HepG2 (cell line): Measurements from ENCODE around the gene SMCHD1. TPM values are rescaled to one million over a fixed set of nuclear protein-coding genes. Genes with fewer than 3 reads are reported as not detected.

Source experiments
- ATAC-seq: fragments of 200-7000 bp; cut with Tn5 transposase; 3 replicates; pipeline ENCODE4 v1.9.1; 2020; ENCODE audit warnings: mild to moderate bottlenecking, moderate library complexity
- BruUV-seq: library from RNA; stranded (reverse); fragments of 400-500 nt; replicated peaks from 2 replicates; lab custom pipeline; 2021; lab: Mats Ljungman, UMichigan
- CTCF ChIA-PET: fragments of 300-600 bp; formaldehyde crosslinking; extraction: SDS; loops from one replicate; lab custom pipeline; 2021; ENCODE audit warnings: low total read pairs, inconsistent platforms, low intra/inter-chr PET ratio; lab: Yijun Ruan, JAX
- POLR2A ChIA-PET: fragments of 350-600 bp; sonication (Branson Sonifier 250); formaldehyde crosslinking; loops from one replicate; lab custom pipeline; 2020; ENCODE audit warnings: antibody characterized with exemption, inconsistent platforms; lab: Yijun Ruan, JAX
- DNase-seq: peaks from one replicate; pipeline ENCODE4 v3.0.0-alpha.2; 2015; ENCODE audit warnings: low spot score
- FAIRE-seq: peaks from 3 replicates; lab custom pipeline; 2011; peaks lifted over from hg19 to GRCh38; lab: Jason Lieb, UNC
- H2AFZ ChIP-seq: one replicate; pipeline ENCODE4 v1.6.1; 2011; ENCODE audit warnings: low read length, inconsistent platforms
- H3K27ac ChIP-seq: fragments of 300-600 bp; 3 replicates; pipeline ENCODE4 v1.8.0; 2011; ENCODE audit warnings: mixed run types, mild to moderate bottlenecking, mixed read lengths, low read length, inconsistent platforms; ENCODE audit not compliant: insufficient read depth; ENCODE audit errors: extremely low read length
- H3K27me3 ChIP-seq, 2 experiments: fragments of 200-600 bp in 1 of 2; 2 replicates in 1 of 2; 3 replicates in 1 of 2; pipeline versions ENCODE4 v1.6.0 to v1.8.0; 2011; ENCODE audit warnings: low read length in 2 of 2, mild to moderate bottlenecking in 2 of 2, moderate library complexity in 2 of 2, inconsistent platforms in 1 of 2; ENCODE audit not compliant: insufficient read depth in 2 of 2, control insufficient read depth in 1 of 2
- H3K36me3 ChIP-seq, 2 experiments: fragments of 200-600 bp in 1 of 2; replicated peaks in 1 of 2; 2 replicates in 1 of 2; 3 replicates in 1 of 2; pipeline versions ENCODE4 v1.5.1 to v1.8.0; 2011; ENCODE audit warnings: low read length in 2 of 2, inconsistent platforms in 1 of 2; ENCODE audit not compliant: insufficient read depth in 2 of 2, control insufficient read depth in 1 of 2
- H3K4me1 ChIP-seq: 2 replicates; pipeline ENCODE4 v1.5.1; 2012; ENCODE audit warnings: low read length, inconsistent platforms; ENCODE audit not compliant: insufficient read depth
- H3K4me2 ChIP-seq: 2 replicates; pipeline ENCODE4 v1.6.0; 2011; ENCODE audit warnings: low read depth, low read length, inconsistent platforms
- H3K4me3 ChIP-seq, 3 experiments: fragments of 200-600 bp in 1 of 3; sonication (generic), shearing (Covaris generic) in 1 of 3; replicated peaks in 1 of 3; 2 replicates each; pipeline ENCODE4 v1.5.1; 2011 to 2016; ENCODE audit warnings: low read length in 3 of 3, inconsistent platforms in 2 of 3, low read depth in 2 of 3, mild to moderate bottlenecking in 2 of 3, control low read depth in 1 of 3, mixed read lengths in 1 of 3; ENCODE audit not compliant: insufficient read depth in 1 of 3
- H3K79me2 ChIP-seq: one replicate; pipeline ENCODE4 v1.6.1; 2011; ENCODE audit warnings: low read length, inconsistent platforms; ENCODE audit not compliant: insufficient read depth
- H3K9ac ChIP-seq: 2 replicates; pipeline ENCODE4 v1.6.0; 2011; ENCODE audit warnings: mild to moderate bottlenecking, low read depth, low read length, inconsistent platforms; ENCODE audit not compliant: insufficient read depth
- H3K9me3 ChIP-seq: 2 replicates; pipeline ENCODE4 v1.5.1; 2012; ENCODE audit warnings: mild to moderate bottlenecking, low read length
- H4K20me1 ChIP-seq: 2 replicates; pipeline ENCODE4 v1.6.0; 2011; ENCODE audit warnings: inconsistent platforms, mild to moderate bottlenecking, low read length, moderate library complexity; ENCODE audit not compliant: insufficient read depth
- ARHGAP35 ChIP-seq: sonication (generic); formaldehyde crosslinking; IDR thresholded peaks from 2 replicates; pipeline ENCODE4 v1.9.0; 2022; ENCODE audit warnings: mild to moderate bottlenecking, inconsistent platforms, moderate library complexity, missing genetic modification reagents, borderline replicate concordance
- DPF2 ChIP-seq: sonication (generic); formaldehyde crosslinking; IDR thresholded peaks from 2 replicates; pipeline ENCODE4 v1.4.0; 2020; ENCODE audit warnings: mild to moderate bottlenecking, low read depth, missing genetic modification reagents, borderline replicate concordance
- HOXA9 ChIP-seq: sonication (generic); formaldehyde crosslinking; IDR thresholded peaks from 2 replicates; pipeline ENCODE4 v1.8.1; 2022; ENCODE audit warnings: missing genetic modification reagents, mild to moderate bottlenecking, moderate library complexity, borderline replicate concordance
- NR2F2 ChIP-seq: IDR thresholded peaks from 2 replicates; pipeline ENCODE4 v1.6.1; 2012; ENCODE audit warnings: low read depth, inconsistent platforms, borderline replicate concordance
- TBP ChIP-seq: sonication (generic); formaldehyde crosslinking; IDR thresholded peaks from 2 replicates; pipeline ENCODE4 v1.5.0; 2020; ENCODE audit warnings: missing genetic modification reagents
- ZNF333 ChIP-seq: sonication (generic); formaldehyde crosslinking; IDR thresholded peaks from 2 replicates; pipeline ENCODE4 v1.4.0; 2020; ENCODE audit warnings: mild to moderate bottlenecking, missing genetic modification reagents, borderline replicate concordance
- ZNF343 ChIP-seq: sonication (generic); formaldehyde crosslinking; IDR thresholded peaks from 2 replicates; pipeline ENCODE4 v1.4.0; 2020; ENCODE audit warnings: mild to moderate bottlenecking, missing genetic modification reagents
- ZNF543 ChIP-seq: sonication (generic); formaldehyde crosslinking; IDR thresholded peaks from 2 replicates; pipeline ENCODE4 v1.4.0; 2020; ENCODE audit warnings: mild to moderate bottlenecking, missing genetic modification reagents
- ZNF660 ChIP-seq: sonication (generic); formaldehyde crosslinking; IDR thresholded peaks from 2 replicates; pipeline ENCODE4 v1.5.1; 2020; ENCODE audit warnings: mild to moderate bottlenecking, low read depth, missing genetic modification reagents, borderline replicate concordance
- ZNF850 ChIP-seq: sonication (generic); formaldehyde crosslinking; conservative IDR thresholded peaks from 2 replicates; pipeline ENCODE4 v1.9.0; 2021; ENCODE audit warnings: mild to moderate bottlenecking, missing genetic modification reagents
- ZNF879 ChIP-seq: sonication (generic); formaldehyde crosslinking; IDR thresholded peaks from 2 replicates; pipeline ENCODE4 v1.8.1; 2023; ENCODE audit warnings: missing genetic modification reagents
- WGBS: methylation state at CpG from one replicate; pipeline ENCODE4 v1.1.6; 2017; ENCODE audit warnings: low lambda C conversion rate; 5-methylcytosine and 5-hydroxymethylcytosine counted together
- in situ Hi-C: cut with HindIII; loops from 2 replicates; pipeline ENCODE4 v1.10.0; 2017; ENCODE audit warnings: low pct_unique_long_range_greater_than_20kb; ENCODE audit not compliant: extremely low pct_ligation_motif_present
- intact Hi-C: fragments of 100-400 bp; cut with micrococcal nuclease; formaldehyde crosslinking; loops from one replicate; pipeline ENCODE4 v1.10.0; 2022; ENCODE audit not compliant: unreplicated experiment
- polyA plus RNA-seq, 8 experiments: library from polyadenylated mRNA; depleted of rRNA in 3 of 8; stranded (reverse) in 7 of 8; unstranded in 1 of 8; fragments of >200 nt; fragmentation: Illumina TruSeq in 4 of 8; extraction: Trizol in 4 of 8; gene quantifications; 2 replicates each; pipeline versions ENCODE4 v1.2.1 to v1.2.3, GENCODE V29; 2011 to 2016; ENCODE audit warnings: low read depth in 4 of 8, missing spikeins in 1 of 8, mixed read lengths in 1 of 8; ENCODE audit not compliant: insufficient read depth in 1 of 8
- total RNA-seq, 5 experiments: library from RNA; depleted of rRNA; stranded (reverse); fragments of >200 nt; fragmentation: Illumina TruSeq; extraction: Trizol; gene quantifications; 2 replicates each; pipeline ENCODE4 v1.2.3, GENCODE V29; 2016; ENCODE audit warnings: low read depth in 1 of 5
- TF ChIP-seq, protein P1 (sequence below): IDR thresholded peaks from 2 replicates; pipeline ENCODE4 v1.6.1; 2018; ENCODE audit warnings: missing genetic modification reagents
- TF ChIP-seq, protein P2 (sequence below): sonication (generic); formaldehyde crosslinking; conservative IDR thresholded peaks from 2 replicates; pipeline ENCODE4 v1.4.0; 2020; ENCODE audit warnings: missing genetic modification reagents
- TF ChIP-seq, protein P3 (sequence below): sonication (generic); formaldehyde crosslinking; IDR thresholded peaks from 2 replicates; pipeline ENCODE4 v1.4.0; 2020; ENCODE audit warnings: mild to moderate bottlenecking, missing genetic modification reagents

The SMCHD1 gene
- total and polyA plus RNA-seq, 2 of the 13 experiments (the other 11 are each of a cell fraction or from before 2014, with no cell fraction given) = 21.4 to 93.6 TPM

- no peak overlapping the region for H3K27ac ChIP-seq
- DNase-seq (no peak), ATAC-seq (no peak), FAIRE-seq (no peak)
- H4K20me1 ChIP-seq = no peaks in the 10 kb centered on the region
- H3K36me3 ChIP-seq = peaks cover 8 to 57% of the 10 kb centered on the region in 2 experiments
- CTCF ChIA-PET = no interaction called here
- intact Hi-C loops = no loop called here
- WGBS = 88% methylated on average over 2 of the region's 2 CpGs
- H3K79me2 ChIP-seq = peaks cover 36% of the 10 kb centered on the region
- in situ Hi-C loops = no loop called here
- H3K9me3 ChIP-seq = no peaks in the 10 kb centered on the region
- BruUV-seq = no TSS peak
- H3K9ac ChIP-seq = no peak overlapping the region
- no peak overlapping the region for H2AFZ ChIP-seq
- TF ChIP-seq ZNF543 (CRISPR knock-in tag) (no peak), ARHGAP35 (no peak), ZNF879 (CRISPR knock-in tag) (no peak), NR2F2 (no peak), TBP (no peak)
- TF ChIP-seq, protein P1, sequence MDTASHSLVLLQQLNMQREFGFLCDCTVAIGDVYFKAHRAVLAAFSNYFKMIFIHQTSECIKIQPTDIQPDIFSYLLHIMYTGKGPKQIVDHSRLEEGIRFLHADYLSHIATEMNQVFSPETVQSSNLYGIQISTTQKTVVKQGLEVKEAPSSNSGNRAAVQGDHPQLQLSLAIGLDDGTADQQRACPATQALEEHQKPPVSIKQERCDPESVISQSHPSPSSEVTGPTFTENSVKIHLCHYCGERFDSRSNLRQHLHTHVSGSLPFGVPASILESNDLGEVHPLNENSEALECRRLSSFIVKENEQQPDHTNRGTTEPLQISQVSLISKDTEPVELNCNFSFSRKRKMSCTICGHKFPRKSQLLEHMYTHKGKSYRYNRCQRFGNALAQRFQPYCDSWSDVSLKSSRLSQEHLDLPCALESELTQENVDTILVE (CRISPR knock-in tag) = no peak
- H3K4me2 ChIP-seq = no peak overlapping the region
- no peak overlapping the region for H3K4me3 ChIP-seq
- POLR2A ChIA-PET = no interaction called here
- no peaks in the 10 kb centered on the region for H3K4me1 ChIP-seq
- no peaks in the 10 kb centered on the region for H3K27me3 ChIP-seq
These were observed 24.8 kb downstream of the SMCHD1 start for GRCh38 chr18:2680216-2680792.

DNA sequence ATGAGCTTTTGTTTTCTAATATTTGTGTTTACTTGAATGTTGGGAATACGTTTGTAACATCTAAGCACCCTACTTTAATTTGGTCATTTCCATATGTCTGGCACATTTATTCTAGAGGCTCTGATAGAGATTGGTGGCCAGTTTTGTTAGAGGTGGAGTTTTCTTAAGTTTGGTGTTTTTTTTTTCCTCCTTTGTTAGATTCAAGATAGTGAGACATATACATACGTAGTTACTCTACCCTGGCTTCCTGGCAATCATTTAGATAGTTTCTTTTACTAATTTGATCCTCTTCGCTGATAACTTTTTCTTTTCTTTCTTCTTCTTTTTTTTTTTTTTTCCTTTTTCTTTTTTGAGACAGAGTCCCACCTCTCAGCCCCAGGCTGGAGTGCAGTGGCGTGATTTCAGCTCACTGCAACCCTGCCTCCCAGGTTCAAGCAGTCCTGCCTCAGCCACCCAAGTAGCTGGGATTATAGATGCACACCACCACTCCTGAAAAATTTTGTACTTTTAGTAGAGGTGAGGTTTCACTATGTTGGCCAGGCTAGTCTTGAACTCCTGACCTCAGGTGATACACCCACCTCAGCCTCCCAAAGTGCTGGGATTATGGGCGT lies 26.6 kb downstream of the SMCHD1 start:
- CTCF ChIA-PET = no interaction called here
- Histone ChIP-seq H3K27ac (no peak overlapping the region), H3K4me1 (no peaks in the 10 kb centered on the region), H4K20me1 (no peaks in the 10 kb centered on the region), H3K36me3 (peaks cover 5 to 57% of the 10 kb centered on the region in 2 experiments), H3K9ac (no peak overlapping the region), H3K79me2 (peaks cover 48% of the 10 kb centered on the region), H3K4me3 (no peak overlapping the region), H2AFZ (no peak overlapping the region), H3K4me2 (no peak overlapping the region), H3K27me3 (no peaks in the 10 kb centered on the region), H3K9me3 (0 out of 2 replicates have a peak, but pooled peaks cover 3% of the 10 kb centered on the region)
- no peak for ATAC-seq
- intact Hi-C loops = no loop called here
- FAIRE-seq = no peak
- DNase-seq = no peak
- POLR2A ChIA-PET = no interaction called here
- WGBS = 97% methylated on average over 5 of the region's 5 CpGs
- in situ Hi-C loops = no loop called here
- BruUV-seq = no TSS peak
- no peak for TF ChIP-seq ZNF660 (CRISPR knock-in tag)
- no peak for TF ChIP-seq ZNF850 (CRISPR knock-in tag)
- TF ChIP-seq, protein P2, sequence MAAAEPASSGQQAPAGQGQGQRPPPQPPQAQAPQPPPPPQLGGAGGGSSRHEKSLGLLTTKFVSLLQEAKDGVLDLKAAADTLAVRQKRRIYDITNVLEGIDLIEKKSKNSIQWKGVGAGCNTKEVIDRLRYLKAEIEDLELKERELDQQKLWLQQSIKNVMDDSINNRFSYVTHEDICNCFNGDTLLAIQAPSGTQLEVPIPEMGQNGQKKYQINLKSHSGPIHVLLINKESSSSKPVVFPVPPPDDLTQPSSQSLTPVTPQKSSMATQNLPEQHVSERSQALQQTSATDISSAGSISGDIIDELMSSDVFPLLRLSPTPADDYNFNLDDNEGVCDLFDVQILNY (CRISPR knock-in tag) = no peak
- no peak for TF ChIP-seq DPF2 (CRISPR knock-in tag)
- TF ChIP-seq, protein P3, sequence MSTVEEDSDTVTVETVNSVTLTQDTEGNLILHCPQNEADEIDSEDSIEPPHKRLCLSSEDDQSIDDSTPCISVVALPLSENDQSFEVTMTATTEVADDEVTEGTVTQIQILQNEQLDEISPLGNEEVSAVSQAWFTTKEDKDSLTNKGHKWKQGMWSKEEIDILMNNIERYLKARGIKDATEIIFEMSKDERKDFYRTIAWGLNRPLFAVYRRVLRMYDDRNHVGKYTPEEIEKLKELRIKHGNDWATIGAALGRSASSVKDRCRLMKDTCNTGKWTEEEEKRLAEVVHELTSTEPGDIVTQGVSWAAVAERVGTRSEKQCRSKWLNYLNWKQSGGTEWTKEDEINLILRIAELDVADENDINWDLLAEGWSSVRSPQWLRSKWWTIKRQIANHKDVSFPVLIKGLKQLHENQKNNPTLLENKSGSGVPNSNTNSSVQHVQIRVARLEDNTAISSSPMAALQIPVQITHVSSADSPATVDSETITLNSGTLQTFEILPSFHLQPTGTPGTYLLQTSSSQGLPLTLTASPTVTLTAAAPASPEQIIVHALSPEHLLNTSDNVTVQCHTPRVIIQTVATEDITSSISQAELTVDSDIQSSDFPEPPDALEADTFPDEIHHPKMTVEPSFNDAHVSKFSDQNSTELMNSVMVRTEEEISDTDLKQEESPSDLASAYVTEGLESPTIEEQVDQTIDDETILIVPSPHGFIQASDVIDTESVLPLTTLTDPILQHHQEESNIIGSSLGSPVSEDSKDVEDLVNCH (CRISPR knock-in tag) = no peak
- TF ChIP-seq ZNF333 (CRISPR knock-in tag) = no peak
- no peak for TF ChIP-seq ZNF343 (CRISPR knock-in tag)
- TF ChIP-seq HOXA9 (CRISPR knock-in tag) = no peak
